GM19240 (cell line): ENCODE measurements around the gene LRP1-AS.

Experiments
- DNase-seq: peaks from one replicate; pipeline ENCODE4 v3.0.0; 2011; ENCODE audit warnings: low spot score; ENCODE audit not compliant: insufficient read length

Gene LRP1-AS

GRCh38 chr12:57160741-57161140 is 13.3 kb upstream of the LRP1-AS start:
- DNase-seq, result no peak

GRCh38 chr12:57160040-57160439 is 12.6 kb upstream of the LRP1-AS start:
- no peak for DNase-seq

DNA sequence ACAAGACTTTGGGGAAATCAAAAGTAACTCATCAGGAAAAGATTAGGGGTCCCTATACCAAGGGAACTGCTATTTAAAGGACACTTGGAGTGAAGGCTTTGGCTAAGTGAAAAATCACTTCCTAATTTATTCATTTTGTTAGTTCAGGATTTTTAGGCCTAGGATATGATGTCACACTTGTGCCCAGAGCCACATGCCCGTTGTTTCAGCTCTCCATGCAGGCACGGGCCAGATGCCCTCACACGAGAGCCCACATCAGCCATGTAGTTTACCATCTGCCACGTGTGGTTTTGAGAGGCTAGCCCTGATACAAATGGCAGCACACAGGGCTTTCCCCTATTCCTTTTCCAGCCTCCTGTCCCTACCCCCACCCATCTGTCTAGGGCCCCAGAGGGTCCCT is 11.9 kb upstream of the LRP1-AS start:
- DNase-seq, result no peak

DNA sequence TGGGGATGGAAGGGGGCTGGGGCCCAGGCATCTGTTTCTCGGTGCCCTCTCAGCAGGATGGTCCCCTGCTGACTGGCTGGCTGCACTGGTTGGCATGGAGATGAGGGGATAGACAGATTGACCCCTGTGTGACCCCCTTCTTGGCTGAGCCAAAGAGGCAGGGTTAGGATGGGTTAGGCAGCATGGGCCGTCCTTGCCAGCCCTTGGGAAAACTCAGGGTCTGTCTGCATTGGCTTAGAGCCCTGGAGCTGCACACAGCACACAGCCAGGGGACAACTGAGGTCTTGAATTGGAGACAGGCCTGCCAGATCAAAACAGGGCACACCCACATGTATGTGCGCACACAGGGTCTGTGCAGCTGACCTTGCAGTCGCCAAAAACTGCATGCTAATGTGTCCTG is 11.2 kb upstream of the LRP1-AS start:
- DNase-seq, result no peak

- DNase-seq, result no peak
Observed at GRCh38 chr12:57158186-57158585, 10.8 kb upstream of the LRP1-AS start.

GRCh38 chr12:57157588-57158173 is 10.3 kb upstream of the LRP1-AS start:
- no peak for DNase-seq

GRCh38 chr12:57156701-57157403 is 9.4 kb upstream of the LRP1-AS start:
- DNase-seq, result no peak

- DNase-seq, result no peak
Observed at GRCh38 chr12:57154804-57155434, 7.5 kb upstream of the LRP1-AS start.

DNA sequence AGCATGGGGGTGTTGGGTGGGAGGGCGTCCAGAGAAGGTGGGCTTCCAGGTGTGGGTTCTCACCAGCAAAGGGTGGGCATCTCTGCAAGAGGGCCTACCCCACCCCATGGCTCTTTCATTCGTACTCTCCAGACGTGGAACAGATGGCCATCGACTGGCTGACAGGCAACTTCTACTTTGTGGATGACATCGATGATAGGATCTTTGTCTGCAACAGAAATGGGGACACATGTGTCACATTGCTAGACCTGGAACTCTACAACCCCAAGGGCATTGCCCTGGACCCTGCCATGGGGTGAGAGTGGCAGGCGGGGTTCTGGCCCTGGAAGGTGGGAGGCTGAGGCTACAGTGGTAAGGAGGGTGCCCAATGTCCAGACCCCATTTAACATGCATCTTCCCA is 6.7 kb upstream of the LRP1-AS start:
- no peak for DNase-seq

DNA sequence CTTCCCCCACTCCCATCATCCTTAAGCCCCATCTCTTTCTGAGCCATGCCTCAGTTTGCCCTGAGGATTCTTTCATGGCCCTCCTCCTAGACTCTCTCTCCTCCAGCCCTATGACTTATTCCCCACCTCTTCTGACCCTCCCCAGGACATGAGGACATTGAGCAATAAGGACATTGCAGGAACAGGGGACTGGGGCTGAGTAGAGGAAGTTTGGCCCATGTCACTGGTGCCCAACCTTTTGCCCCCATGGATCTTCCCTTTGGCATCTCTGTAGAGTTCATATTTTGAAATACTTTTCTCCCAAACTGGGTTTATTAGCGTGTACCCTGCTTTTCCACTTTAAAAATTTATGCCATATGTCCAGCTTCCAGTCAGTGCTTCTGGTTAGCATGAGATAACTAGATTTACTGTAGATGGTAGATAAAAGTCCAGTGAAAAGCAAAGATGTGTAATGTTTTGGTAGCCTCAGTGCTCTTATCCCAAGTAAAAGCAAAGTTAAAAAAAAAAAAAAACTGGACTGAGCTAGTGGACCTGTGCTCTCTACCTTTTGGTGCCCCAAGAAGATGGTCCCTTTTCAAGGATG is 6.1 kb upstream of the LRP1-AS start:
- no peak for DNase-seq

GRCh38 chr12:57152639-57153038 is 5.2 kb upstream of the LRP1-AS start:
- DNase-seq, result no peak

DNA sequence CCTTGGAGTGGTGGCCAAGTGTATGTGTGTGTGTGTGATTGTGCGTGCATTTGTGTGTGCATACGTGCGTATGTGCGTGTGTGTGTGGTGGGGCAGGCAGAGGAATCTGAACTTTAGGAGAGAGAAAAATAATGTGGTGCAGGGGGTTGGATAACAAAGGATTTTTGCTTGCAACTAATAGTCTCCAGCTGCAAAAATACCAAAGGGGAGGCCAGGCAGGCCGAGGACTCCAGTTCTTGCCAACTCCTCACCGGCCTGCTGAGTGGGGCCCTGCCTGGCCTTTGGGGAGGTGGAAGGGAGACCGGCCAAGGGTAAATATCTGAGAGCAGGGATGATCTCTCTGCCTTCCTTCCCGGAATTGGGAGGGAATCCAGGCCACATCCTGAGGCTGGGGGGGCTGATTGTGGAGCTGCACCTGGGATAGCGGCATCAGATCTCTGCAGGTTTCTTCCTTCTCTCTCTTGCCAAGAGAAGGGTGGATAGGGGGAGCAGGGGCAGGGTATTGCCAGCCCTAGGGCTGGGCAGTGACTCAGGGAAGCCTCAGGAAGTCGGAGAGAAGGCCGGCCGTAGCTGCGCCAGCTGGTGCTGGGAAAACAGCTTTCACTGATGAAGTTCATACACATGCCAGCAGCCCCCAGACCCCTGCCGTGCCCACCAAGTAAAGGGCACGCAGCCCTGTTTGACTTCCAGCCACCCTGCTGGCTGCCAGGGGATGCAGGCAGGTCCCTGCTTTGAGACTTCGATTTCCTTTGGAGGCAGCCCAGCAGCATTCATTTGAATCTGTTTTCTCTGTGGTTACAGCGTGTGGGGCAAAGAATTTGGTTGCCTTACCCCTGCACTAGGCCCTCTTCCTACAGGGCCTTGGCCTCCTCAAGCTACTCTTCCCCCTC is 4.6 kb upstream of the LRP1-AS start:
- no peak for DNase-seq

DNA sequence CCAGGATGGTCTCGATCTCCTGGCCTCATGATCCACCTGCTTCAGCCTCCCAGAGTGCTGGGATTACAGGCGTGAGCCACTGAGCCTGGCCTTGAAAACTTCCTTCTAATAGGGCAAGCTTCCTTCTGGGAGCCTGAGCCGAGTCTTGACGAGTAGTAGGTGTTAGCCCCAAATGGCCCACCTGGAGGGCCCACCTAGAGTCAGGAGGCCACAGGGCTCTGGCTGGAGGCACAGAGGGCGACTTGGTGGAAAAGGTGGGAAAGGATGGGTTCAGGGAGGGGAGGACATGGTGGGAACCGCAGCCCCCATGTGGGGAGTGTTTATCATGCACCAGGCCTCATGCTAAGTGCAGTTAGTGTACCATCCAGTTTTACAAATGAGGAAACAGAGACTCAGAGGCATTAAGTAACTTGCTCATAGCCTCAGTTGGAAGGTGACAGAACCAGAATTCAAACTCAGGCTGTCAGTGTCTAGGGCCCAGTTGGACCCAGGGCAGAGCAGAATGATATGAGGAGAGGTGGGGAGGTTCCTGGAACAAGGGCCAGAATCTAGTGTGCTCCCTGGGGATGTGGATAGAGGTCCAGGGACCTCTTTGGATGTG is 3.1 kb upstream of the LRP1-AS start:
- DNase-seq, result no peak

GRCh38 chr12:57149245-57149900 is 2.0 kb upstream of the LRP1-AS start:
- no peak for DNase-seq

DNA sequence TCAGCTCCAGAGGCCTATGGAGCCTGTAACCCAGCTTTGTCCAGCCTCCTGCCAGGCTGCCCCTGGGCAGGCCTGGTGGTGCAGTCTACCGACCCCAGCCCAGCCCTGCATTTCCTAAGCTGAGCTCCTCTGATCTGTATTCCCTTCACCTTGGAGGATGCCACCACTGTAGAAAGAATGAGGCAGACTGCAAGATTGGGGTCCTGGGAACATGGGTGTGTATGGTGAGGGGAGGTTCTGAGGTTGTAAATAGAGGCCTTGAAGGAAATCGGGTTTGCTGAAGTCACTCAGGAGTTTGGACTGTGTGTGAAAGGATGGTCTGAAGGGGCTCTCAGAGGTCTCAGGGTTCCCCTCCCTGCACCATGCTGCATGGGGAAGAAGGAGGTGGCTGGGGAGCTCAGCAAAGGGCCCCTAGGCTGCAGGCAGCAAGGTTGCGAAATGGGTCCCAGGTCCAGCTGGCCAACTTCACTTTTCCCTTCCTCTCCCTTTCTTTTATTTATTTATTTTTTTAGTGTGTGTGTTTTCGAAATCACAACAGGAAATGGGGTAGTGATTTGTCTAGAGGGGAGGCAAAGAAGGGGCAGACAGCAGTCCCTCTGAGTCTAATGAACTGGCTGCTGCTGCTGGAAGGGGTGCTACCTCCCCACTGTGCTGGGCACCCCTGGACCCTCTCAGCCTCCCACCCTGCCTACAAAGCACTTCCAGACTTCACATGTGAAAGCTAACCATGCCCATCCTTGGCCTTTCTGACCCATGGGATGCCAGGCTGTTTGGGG is 1.2 kb upstream of the LRP1-AS start:
- DNase-seq, result no peak

- DNase-seq, result no peak
Observed at GRCh38 chr12:57146092-57146491, 1.3 kb downstream of the LRP1-AS start.

DNA sequence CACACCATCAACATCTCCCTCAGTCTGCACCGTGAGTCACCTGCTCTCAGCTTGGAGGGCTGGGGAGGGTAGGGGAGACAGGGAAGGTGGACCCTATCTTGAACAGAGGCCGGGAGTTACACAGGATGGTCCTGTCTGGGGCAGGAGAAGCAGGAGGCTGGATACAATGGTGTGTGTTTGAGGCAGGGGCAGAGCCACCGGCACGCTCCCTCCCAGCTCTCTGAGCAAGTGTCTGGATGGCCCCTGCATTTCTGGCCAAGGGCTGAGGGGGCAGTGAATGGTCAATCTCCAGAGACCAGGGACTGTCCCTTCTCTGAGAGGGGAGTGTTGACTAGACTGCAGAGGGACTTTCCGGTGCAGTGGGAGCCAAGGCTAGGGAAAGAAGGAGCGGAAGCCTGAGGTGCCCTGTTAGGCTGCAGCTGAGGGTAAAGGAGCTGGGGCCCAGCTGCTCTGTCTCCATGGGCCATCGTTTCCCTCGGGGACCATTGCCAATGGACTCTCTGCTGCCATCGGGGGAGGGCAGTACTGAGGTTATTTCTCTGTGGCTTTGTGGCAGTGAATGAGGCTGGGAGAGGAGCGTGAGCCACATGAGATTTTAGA is 1.9 kb downstream of the LRP1-AS start:
- no peak for DNase-seq

GRCh38 chr12:57143454-57143853 is 4.0 kb downstream of the LRP1-AS start:
- DNase-seq, result no peak

DNA sequence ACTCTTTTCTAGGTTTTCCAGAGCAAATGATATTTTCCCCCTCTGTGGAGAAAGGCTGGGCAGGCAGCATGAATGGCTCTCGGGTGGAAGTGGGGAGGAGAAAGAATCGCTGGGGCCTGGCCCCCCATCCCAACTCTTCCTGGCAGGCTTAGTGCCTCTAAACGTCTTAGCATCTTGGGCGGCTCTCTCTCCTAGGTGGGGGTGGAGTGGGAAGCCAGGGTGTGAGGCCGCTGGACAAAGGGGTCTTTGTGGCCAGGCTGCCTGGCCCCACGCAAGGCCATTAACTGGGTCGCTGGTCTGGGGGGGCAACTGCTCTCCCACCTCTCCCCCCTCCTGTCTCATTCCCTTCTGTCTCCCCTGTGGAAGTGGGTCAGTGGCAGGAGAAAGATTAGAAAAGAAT is 4.7 kb downstream of the LRP1-AS start:
- DNase-seq, result no peak
